Lower leg skin (tissue), 4 donors: Measurements from ENCODE around the gene ANO2. TPM values are rescaled to one million over a fixed set of nuclear protein-coding genes. Genes with fewer than 3 reads are reported as not detected.

Source experiments
- DNase-seq, 2 donors: peaks; one replicate each; pipeline ENCODE4 v3.0.0-alpha.2; 2019; ENCODE audit warnings: low spot score in 2 of 2
- H3K4me3 ChIP-seq: fragments of 200-600 bp; sonication (generic); 2 replicates; pipeline ENCODE4 v1.5.1; 2017; ENCODE audit warnings: mild to moderate bottlenecking, low read depth; ENCODE audit not compliant: poor library complexity, severe bottlenecking
- POLR2A ChIP-seq, 2 donors: fragments of 450-650 bp; IDR thresholded peaks; one replicate each; pipeline ENCODE4 v1.6.1; 2016 to 2017; ENCODE audit warnings: antibody characterized with exemption in 2 of 2, mild to moderate bottlenecking in 1 of 2, moderate library complexity in 1 of 2
- WGBS, 2 donors: methylation state at CpG; one replicate each; pipeline ENCODE4 v1.1.5; 2018; 5-methylcytosine and 5-hydroxymethylcytosine counted together
- intact Hi-C: fragments of 100-400 bp; cut with DNase I; formaldehyde crosslinking; loops from one replicate; pipeline ENCODE4 v1.15.0; 2023; ENCODE audit warnings: low total_unique reads
- total RNA-seq, 4 donors: library from RNA; depleted of rRNA; stranded (reverse); fragments of >200 nt; gene quantifications; one replicate each; pipeline ENCODE4 v1.1.0, GENCODE V29; 2016
- TF ChIP-seq, protein P1 (sequence below), 3 donors: fragments of 450-650 bp; IDR thresholded peaks; one replicate each; pipeline ENCODE4 v1.5.1; 2016; ENCODE audit warnings: antibody characterized with exemption in 3 of 3, mild to moderate bottlenecking in 3 of 3, moderate library complexity in 2 of 3

The ANO2 gene
- total RNA-seq, 4 donors from 2014 or later: 0.76 to 2.6 (median 1.8) TPM

DNA sequence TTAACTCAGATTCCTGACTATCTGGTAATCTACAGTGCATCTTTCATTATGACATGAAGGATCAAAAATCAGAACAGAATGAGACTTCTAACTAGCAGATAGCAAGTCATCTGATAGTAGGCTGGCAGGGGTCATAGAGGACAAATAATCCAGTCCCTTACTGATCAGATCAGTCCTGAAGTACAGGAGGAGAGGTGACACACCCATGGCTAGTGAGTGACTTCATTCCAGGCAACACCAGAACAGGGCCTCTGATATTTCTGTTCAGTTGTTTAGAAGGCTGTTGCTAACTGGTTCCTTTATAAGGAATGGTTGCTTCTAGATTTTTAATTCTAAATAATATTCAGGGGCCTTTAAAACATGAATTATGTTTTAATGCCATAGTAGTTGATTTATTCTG, 291.0 kb downstream of the ANO2 start:
- TF ChIP-seq POLR2A (IDR thresholded peaks at IDR 0.05): no peak
- TF ChIP-seq, protein P1, sequence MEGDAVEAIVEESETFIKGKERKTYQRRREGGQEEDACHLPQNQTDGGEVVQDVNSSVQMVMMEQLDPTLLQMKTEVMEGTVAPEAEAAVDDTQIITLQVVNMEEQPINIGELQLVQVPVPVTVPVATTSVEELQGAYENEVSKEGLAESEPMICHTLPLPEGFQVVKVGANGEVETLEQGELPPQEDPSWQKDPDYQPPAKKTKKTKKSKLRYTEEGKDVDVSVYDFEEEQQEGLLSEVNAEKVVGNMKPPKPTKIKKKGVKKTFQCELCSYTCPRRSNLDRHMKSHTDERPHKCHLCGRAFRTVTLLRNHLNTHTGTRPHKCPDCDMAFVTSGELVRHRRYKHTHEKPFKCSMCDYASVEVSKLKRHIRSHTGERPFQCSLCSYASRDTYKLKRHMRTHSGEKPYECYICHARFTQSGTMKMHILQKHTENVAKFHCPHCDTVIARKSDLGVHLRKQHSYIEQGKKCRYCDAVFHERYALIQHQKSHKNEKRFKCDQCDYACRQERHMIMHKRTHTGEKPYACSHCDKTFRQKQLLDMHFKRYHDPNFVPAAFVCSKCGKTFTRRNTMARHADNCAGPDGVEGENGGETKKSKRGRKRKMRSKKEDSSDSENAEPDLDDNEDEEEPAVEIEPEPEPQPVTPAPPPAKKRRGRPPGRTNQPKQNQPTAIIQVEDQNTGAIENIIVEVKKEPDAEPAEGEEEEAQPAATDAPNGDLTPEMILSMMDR (IDR thresholded peaks at IDR 0.05): no peak
- H3K4me3 ChIP-seq: no peak overlapping the region
- intact Hi-C loops: no loop called here
- no peak for DNase-seq

DNA sequence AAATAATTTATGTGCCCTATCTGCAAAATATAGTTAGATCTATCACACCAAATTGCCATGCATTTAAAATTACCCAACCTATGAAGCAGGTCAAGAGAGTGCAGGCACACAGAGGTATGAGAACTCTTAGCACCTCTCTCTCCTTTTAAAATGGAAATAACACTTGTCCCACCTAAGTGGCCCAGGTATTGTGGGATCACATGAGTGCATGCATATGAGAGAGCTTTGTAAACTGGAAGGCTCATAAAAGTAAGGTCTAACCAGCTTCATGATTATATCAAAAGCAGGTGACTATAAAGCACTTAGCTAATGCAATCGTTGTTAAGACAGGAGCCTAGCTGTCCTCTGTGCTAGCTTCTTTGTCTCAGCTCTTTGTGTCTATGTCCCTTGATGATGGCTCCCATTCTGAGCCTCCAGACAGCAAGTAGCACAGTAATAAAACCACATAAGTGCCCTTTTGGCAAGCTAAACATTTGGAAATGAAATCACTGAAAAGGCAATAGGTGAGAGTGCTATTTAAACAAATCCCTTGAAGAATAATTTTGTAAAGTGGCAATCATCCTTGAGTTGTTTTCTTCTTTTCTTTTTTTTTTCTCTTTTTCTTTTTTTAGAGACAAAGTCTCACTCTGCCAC, 294.1 kb downstream of the ANO2 start:
- TF ChIP-seq, protein P1 (IDR thresholded peaks at IDR 0.05): no peak
- intact Hi-C loops: no loop called here
- WGBS, 2 donors: 25 to 36% methylated on average over 1 of the region's 1 CpG
- no peak for DNase-seq
- H3K4me3 ChIP-seq: no peak overlapping the region

DNA sequence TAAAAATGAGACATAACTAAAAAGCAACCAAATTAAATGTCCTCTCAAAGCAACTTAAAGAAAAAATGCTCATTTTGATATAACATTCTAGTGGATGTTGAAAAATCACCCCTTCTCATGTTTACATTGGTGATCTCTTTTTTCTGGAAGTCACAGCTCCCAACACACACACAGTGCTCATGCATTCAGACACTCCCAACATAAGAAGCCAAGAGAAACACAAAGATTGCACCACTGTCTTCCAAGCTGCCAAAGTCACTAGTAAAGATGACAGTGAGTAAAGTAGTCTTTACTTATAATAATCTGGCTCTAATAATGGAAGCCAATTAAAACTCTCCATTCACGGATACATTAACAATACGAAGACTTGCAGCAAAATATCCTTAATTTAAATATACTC, 294.8 kb downstream of the ANO2 start:
- TF ChIP-seq, protein P1 (IDR thresholded peaks at IDR 0.05): no peak
- TF ChIP-seq POLR2A (IDR thresholded peaks at IDR 0.05): no peak
- intact Hi-C loops: no loop called here
- no peak for DNase-seq
- H3K4me3 ChIP-seq: no peak overlapping the region
- 43 to 54% methylated on average over 2 of the region's 2 CpGs for WGBS, 2 donors

GRCh38 chr12:5648692-5649359, 296.2 kb downstream of the ANO2 start:
- TF ChIP-seq, protein P1 (IDR thresholded peaks at IDR 0.05): no peak
- no peak for TF ChIP-seq POLR2A (IDR thresholded peaks at IDR 0.05)
- WGBS, 2 donors: 34 to 42% methylated on average over 9 of the region's 9 CpGs
- no peak overlapping the region for H3K4me3 ChIP-seq
- intact Hi-C loops: no loop called here
- no peak for DNase-seq

DNA sequence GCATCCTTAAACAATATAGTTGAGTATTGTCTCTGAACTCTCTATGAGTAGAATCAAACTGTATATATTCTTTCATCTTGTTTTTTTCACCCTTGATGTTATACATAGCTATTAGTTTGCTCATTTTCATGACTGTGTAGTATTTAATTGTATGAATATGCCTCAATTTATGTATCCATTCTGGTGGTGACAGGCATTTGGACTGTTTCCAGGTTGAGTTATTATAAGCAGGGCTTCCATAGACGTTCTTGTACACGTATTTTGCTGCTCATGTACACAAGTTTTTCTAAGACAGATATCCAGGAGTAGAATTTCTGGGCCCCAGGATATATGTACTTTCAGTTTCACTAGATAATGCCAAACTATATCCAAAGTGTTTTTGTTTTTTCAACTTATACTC, 301.8 kb downstream of the ANO2 start:
- intact Hi-C loops: no loop called here

More for the DNA sequence above, 301.8 kb downstream of the ANO2 start:
- no peak overlapping the region for H3K4me3 ChIP-seq
- TF ChIP-seq, protein P1 (IDR thresholded peaks at IDR 0.05): no peak
- no peak for TF ChIP-seq POLR2A (IDR thresholded peaks at IDR 0.05)
- DNase-seq: no peak
- 29 to 34% methylated on average over 2 of the region's 2 CpGs for WGBS, 2 donors
